ENCODE data around the gene PLD4. TPM values are rescaled to one million over a fixed set of nuclear protein-coding genes. Genes with fewer than 3 reads are reported as not detected.

PLD4 gene
- total RNA-seq, 1 donor from 2014 or later: not detected

- no peak overlapping the region for H3K4me3 Mint-ChIP-seq (ENCODE audit: unreplicated experiment)
- peaks cover 13% of the 10 kb centered on the region for H3K27me3 Mint-ChIP-seq (ENCODE audit: unreplicated experiment)
- peak; percentile 80 for TF ChIP-seq CTCF (IDR thresholded peaks at IDR 0.05; ENCODE audit: partially characterized antibody, unreplicated experiment)
Observed at GRCh38 chr14:104932676-104933631, 8.3 kb downstream of the PLD4 start.

GRCh38 chr14:104933746-104934733, 9.4 kb downstream of the PLD4 start:
- peaks cover 17% of the 10 kb centered on the region for H3K27me3 Mint-ChIP-seq (ENCODE audit: unreplicated experiment)
- TF ChIP-seq CTCF (IDR thresholded peaks at IDR 0.05; ENCODE audit: partially characterized antibody, unreplicated experiment): no peak
- H3K9me3 Mint-ChIP-seq (ENCODE audit: unreplicated experiment): peaks cover 15% of the 10 kb centered on the region
- H3K4me1 Mint-ChIP-seq (ENCODE audit: low read depth, unreplicated experiment): peaks cover 2% of the 10 kb centered on the region
- peak; percentile 31 for DNase-seq
- peak overlapping the region; percentile 63 for H3K4me3 Mint-ChIP-seq (ENCODE audit: unreplicated experiment)
- H3K36me3 Mint-ChIP-seq (ENCODE audit: unreplicated experiment): peaks cover 14% of the 10 kb centered on the region
- H3K27ac Mint-ChIP-seq (ENCODE audit: unreplicated experiment): no peak overlapping the region

More at GRCh38 chr14:104932676-104933631, 8.3 kb downstream of the PLD4 start:
- Mint-ChIP-seq H3K4me1 (ENCODE audit: low read depth, unreplicated experiment) (peaks cover 2% of the 10 kb centered on the region), H3K27ac (ENCODE audit: unreplicated experiment) (no peak overlapping the region), H3K36me3 (ENCODE audit: unreplicated experiment) (peaks cover 9% of the 10 kb centered on the region), H3K9me3 (ENCODE audit: unreplicated experiment) (peaks cover 8% of the 10 kb centered on the region)
- peak; percentile 92 for DNase-seq

GRCh38 chr14:104935026-104935650, 10.5 kb downstream of the PLD4 start:
- H3K36me3 Mint-ChIP-seq (ENCODE audit: unreplicated experiment): peaks cover 14% of the 10 kb centered on the region
- peaks cover 15% of the 10 kb centered on the region for H3K9me3 Mint-ChIP-seq (ENCODE audit: unreplicated experiment)
- no peak for TF ChIP-seq CTCF (IDR thresholded peaks at IDR 0.05; ENCODE audit: partially characterized antibody, unreplicated experiment)
- H3K4me3 Mint-ChIP-seq (ENCODE audit: unreplicated experiment): no peak overlapping the region
- H3K27me3 Mint-ChIP-seq (ENCODE audit: unreplicated experiment): peaks cover 14% of the 10 kb centered on the region
- no peak overlapping the region for H3K27ac Mint-ChIP-seq (ENCODE audit: unreplicated experiment)
- peaks cover 2% of the 10 kb centered on the region for H3K4me1 Mint-ChIP-seq (ENCODE audit: low read depth, unreplicated experiment)
- peak; percentile 4 for DNase-seq

GRCh38 chr14:104935955-104936354, 11.3 kb downstream of the PLD4 start:
- peaks cover 14% of the 10 kb centered on the region for H3K27me3 Mint-ChIP-seq (ENCODE audit: unreplicated experiment)
- no peak overlapping the region for H3K4me3 Mint-ChIP-seq (ENCODE audit: unreplicated experiment)
- H3K4me1 Mint-ChIP-seq (ENCODE audit: low read depth, unreplicated experiment): peaks cover 2% of the 10 kb centered on the region
- H3K9me3 Mint-ChIP-seq (ENCODE audit: unreplicated experiment): peaks cover 20% of the 10 kb centered on the region
- DNase-seq: peak; percentile 7
- no peak for TF ChIP-seq CTCF (IDR thresholded peaks at IDR 0.05; ENCODE audit: partially characterized antibody, unreplicated experiment)
- H3K27ac Mint-ChIP-seq (ENCODE audit: unreplicated experiment): no peak overlapping the region
- H3K36me3 Mint-ChIP-seq (ENCODE audit: unreplicated experiment): peaks cover 19% of the 10 kb centered on the region

Data from glutamatergic neuron (in vitro differentiated cells).